SK-N-SH treated with all-trans-retinoic acid at 6 μM for 48 hours (cell line): ENCODE measurements around the gene SNRNP25.

Experiments
- ATAC-seq: fragments of 200-7000 bp; cut with Tn5 transposase; 3 replicates; pipeline ENCODE4 v1.9.1; 2020; ENCODE audit warnings: mild to moderate bottlenecking, moderate library complexity
- ARNTL ChIP-seq: fragments of 450-650 bp; formaldehyde crosslinking; IDR thresholded peaks from 2 replicates; pipeline ENCODE4 v1.5.0; 2020; ENCODE audit warnings: low read depth, mild to moderate bottlenecking, moderate library complexity, borderline replicate concordance
- BACH2 ChIP-seq: fragments of 250-450 bp; sonication (Bioruptor Pico); IDR thresholded peaks from 2 replicates; pipeline ENCODE4 v1.9.0; 2021; ENCODE audit warnings: mild to moderate bottlenecking, borderline replicate concordance
- ESRRG ChIP-seq: fragments of 250-450 bp; sonication (Bioruptor Pico); IDR thresholded peaks from 2 replicates; pipeline ENCODE4 v1.6.1; 2021; ENCODE audit warnings: mild to moderate bottlenecking
- GLIS3 ChIP-seq: fragments of 250-450 bp; sonication (Bioruptor Pico); IDR thresholded peaks from 2 replicates; pipeline ENCODE4 v1.5.0; 2020; ENCODE audit warnings: mild to moderate bottlenecking, moderate library complexity
- ISL1 ChIP-seq: fragments of 250-450 bp; sonication (Bioruptor Pico); IDR thresholded peaks from 2 replicates; pipeline ENCODE4 v2.1.2; 2022; ENCODE audit warnings: mild to moderate bottlenecking, moderate library complexity
- OSR1 ChIP-seq: fragments of 250-450 bp; sonication (Bioruptor Pico); IDR thresholded peaks from 2 replicates; pipeline ENCODE4 v1.8.0; 2022; ENCODE audit warnings: moderate library complexity, mild to moderate bottlenecking, inconsistent platforms
- PPARA ChIP-seq: fragments of 250-450 bp; sonication (Bioruptor Pico); IDR thresholded peaks from 2 replicates; pipeline ENCODE4 v1.5.0; 2020; ENCODE audit warnings: mild to moderate bottlenecking, borderline replicate concordance
- RARB ChIP-seq: fragments of 250-450 bp; sonication (Bioruptor Pico); IDR thresholded peaks from 2 replicates; pipeline ENCODE4 v1.8.0; 2021; ENCODE audit warnings: mild to moderate bottlenecking, moderate library complexity
- SNAI2 ChIP-seq: fragments of 250-450 bp; sonication (Bioruptor Pico); IDR thresholded peaks from 2 replicates; pipeline ENCODE4 v1.5.0; 2020; ENCODE audit warnings: mild to moderate bottlenecking, moderate library complexity
- TCF4 ChIP-seq: fragments of 250-450 bp; sonication (Bioruptor Pico); IDR thresholded peaks from 2 replicates; pipeline ENCODE4 v1.8.0; 2021; ENCODE audit warnings: mild to moderate bottlenecking, moderate library complexity, borderline replicate concordance
- TOX ChIP-seq: fragments of 250-450 bp; sonication (Bioruptor Pico); IDR thresholded peaks from 2 replicates; pipeline ENCODE4 v1.8.0; 2021; ENCODE audit warnings: mild to moderate bottlenecking, moderate library complexity, borderline replicate concordance
- ZC3H10 ChIP-seq: fragments of 250-450 bp; sonication (Bioruptor Pico); IDR thresholded peaks from 2 replicates; pipeline ENCODE4 v1.5.1; 2021; ENCODE audit warnings: mild to moderate bottlenecking, moderate library complexity
- ZFP3 ChIP-seq: fragments of 250-450 bp; sonication (Bioruptor Pico); IDR thresholded peaks from 2 replicates; pipeline ENCODE4 v1.5.0; 2020; ENCODE audit warnings: mild to moderate bottlenecking, moderate library complexity
- ZFP30 ChIP-seq: fragments of 450-650 bp; formaldehyde crosslinking; IDR thresholded peaks from 2 replicates; pipeline ENCODE4 v1.5.0; 2022; ENCODE audit warnings: mild to moderate bottlenecking, moderate library complexity
- ZNF565 ChIP-seq: fragments of 450-650 bp; formaldehyde crosslinking; conservative IDR thresholded peaks from 2 replicates; pipeline ENCODE4 v1.5.0; 2020; ENCODE audit warnings: low read depth, mild to moderate bottlenecking, moderate library complexity
- ZNF70 ChIP-seq: fragments of 450-650 bp; formaldehyde crosslinking; IDR thresholded peaks from 2 replicates; pipeline ENCODE4 v1.5.0; 2020; ENCODE audit warnings: mild to moderate bottlenecking, moderate library complexity
- ZNF8 ChIP-seq: fragments of 450-650 bp; formaldehyde crosslinking; IDR thresholded peaks from 2 replicates; pipeline ENCODE4 v1.5.0; 2020; ENCODE audit warnings: mild to moderate bottlenecking, moderate library complexity
- TF ChIP-seq, protein P1 (sequence below): fragments of 250-450 bp; sonication (Bioruptor Pico); IDR thresholded peaks from 2 replicates; pipeline ENCODE4 v1.5.1; 2020; ENCODE audit warnings: low read depth, mild to moderate bottlenecking, moderate library complexity
- TF ChIP-seq, protein P2 (sequence below): fragments of 250-450 bp; sonication (Bioruptor Pico); IDR thresholded peaks from 2 replicates; pipeline ENCODE4 v1.5.1; 2021; ENCODE audit warnings: mild to moderate bottlenecking, moderate library complexity
- TF ChIP-seq, protein P3 (sequence below): fragments of 250-450 bp; sonication (Bioruptor Pico); IDR thresholded peaks from 2 replicates; pipeline ENCODE4 v1.5.0; 2020; ENCODE audit warnings: mild to moderate bottlenecking, moderate library complexity
- TF ChIP-seq, protein P4 (sequence below): fragments of 250-450 bp; sonication (Bioruptor Pico); IDR thresholded peaks from 2 replicates; pipeline ENCODE4 v1.8.0; 2021; ENCODE audit warnings: low read depth, mild to moderate bottlenecking, moderate library complexity, borderline replicate concordance
- TF ChIP-seq, protein P5 (sequence below): fragments of 250-450 bp; sonication (Bioruptor Pico); IDR thresholded peaks from 2 replicates; pipeline ENCODE4 v1.8.0; 2020; ENCODE audit warnings: mild to moderate bottlenecking, moderate library complexity, borderline replicate concordance

The SNRNP25 gene

DNA sequence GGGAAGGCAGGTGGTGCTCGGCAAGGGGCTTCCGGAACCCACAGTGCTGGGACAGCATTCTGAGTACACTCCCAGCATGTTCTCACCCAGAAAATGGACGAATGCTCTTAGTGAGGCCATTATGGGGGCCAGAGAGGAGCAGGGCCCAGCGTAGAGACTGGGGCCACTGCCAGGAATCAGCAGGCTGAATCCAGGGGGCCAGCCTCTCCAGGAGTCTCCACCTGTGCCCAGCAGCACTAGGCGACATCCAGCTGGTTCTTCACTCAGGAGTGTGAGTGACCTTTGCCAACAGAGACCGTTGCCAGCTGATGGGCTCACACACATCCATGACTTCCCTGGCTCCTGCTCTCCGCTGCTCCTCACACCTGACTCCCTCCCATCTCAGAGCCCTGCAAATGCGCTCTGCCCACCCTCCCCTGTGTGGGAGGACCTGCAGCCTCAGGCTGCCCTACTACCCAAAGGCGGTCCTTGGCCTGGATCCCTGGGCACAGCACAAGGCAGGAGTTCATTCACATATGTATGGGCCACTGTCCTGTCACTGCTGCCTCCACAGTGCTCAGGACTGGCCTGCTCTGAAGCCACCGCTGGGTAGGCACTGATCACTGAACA lies 13.7 kb downstream of the SNRNP25 start:
- TF ChIP-seq ESRRG (CRISPR knock-in tag) (no peak), TCF4 (no peak), OSR1 (CRISPR knock-in tag) (no peak)
- TF ChIP-seq, all 23 proteins: peak for 0
- no peak for ATAC-seq

DNA sequence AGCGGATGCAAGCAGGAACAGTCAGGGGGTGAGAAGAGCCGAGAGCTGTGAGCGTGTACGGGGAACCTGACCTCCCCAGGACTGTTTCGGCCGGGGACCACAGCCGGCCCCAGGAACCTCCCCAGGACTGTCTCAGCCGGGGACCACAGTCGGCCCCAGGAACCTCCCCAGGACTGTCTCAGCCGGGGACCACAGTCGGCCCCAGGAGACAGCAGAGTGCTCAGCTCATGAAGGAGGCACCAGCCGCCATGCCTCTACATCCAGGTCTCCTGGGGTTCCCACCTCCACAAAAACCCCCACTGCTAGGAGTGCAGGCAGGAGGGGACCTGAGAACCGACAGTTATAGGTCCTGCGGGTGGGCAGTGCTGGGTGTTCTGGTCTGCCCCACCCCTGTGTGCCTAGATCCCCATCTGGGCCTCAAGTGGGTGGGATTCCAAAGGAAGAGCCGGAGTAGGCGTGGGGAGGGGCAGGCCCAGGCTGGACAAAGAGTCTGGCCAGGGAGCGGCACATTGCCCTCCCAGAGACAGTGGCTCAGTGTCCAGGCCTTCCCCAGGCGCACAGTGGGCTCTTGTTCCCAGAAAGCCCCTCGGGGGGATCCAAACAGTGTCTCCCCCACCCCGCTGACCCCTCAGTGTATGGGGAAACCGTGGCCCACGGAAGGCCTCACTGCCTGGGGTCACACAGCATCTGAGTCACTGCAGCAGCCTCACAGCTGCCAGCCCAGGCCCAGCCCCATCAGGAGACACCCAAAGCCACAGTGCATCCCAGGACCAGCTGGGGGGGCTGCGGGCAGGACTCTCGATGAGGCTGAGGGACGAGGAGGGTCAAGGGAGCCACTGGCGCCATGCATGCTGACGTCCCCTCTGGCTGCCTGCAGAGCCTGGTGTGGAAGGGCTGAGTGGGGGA lies 14.5 kb downstream of the SNRNP25 start:
- ATAC-seq: no peak
- TF ChIP-seq ESRRG (CRISPR knock-in tag): no peak
- no peak for TF ChIP-seq ZNF8
- TF ChIP-seq PPARA: no peak
- TF ChIP-seq ZNF565 (CRISPR knock-in tag): no peak
- TF ChIP-seq, protein P1, sequence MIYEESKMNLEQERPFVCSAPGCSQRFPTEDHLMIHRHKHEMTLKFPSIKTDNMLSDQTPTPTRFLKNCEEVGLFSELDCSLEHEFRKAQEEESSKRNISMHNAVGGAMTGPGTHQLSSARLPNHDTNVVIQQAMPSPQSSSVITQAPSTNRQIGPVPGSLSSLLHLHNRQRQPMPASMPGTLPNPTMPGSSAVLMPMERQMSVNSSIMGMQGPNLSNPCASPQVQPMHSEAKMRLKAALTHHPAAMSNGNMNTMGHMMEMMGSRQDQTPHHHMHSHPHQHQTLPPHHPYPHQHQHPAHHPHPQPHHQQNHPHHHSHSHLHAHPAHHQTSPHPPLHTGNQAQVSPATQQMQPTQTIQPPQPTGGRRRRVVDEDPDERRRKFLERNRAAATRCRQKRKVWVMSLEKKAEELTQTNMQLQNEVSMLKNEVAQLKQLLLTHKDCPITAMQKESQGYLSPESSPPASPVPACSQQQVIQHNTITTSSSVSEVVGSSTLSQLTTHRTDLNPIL: no peak
- no peak for TF ChIP-seq ZFP30 (CRISPR knock-in tag)
- no peak for TF ChIP-seq SNAI2 (CRISPR knock-in tag)
- no peak for TF ChIP-seq GLIS3 (CRISPR knock-in tag)
- TF ChIP-seq, protein P2, sequence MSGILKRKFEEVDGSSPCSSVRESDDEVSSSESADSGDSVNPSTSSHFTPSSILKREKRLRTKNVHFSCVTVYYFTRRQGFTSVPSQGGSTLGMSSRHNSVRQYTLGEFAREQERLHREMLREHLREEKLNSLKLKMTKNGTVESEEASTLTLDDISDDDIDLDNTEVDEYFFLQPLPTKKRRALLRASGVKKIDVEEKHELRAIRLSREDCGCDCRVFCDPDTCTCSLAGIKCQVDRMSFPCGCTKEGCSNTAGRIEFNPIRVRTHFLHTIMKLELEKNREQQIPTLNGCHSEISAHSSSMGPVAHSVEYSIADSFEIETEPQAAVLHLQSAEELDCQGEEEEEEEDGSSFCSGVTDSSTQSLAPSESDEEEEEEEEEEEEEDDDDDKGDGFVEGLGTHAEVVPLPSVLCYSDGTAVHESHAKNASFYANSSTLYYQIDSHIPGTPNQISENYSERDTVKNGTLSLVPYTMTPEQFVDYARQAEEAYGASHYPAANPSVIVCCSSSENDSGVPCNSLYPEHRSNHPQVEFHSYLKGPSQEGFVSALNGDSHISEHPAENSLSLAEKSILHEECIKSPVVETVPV (CRISPR knock-in tag): no peak
- no peak for TF ChIP-seq ARNTL
- no peak for TF ChIP-seq OSR1 (CRISPR knock-in tag)
- TF ChIP-seq ZC3H10 (CRISPR knock-in tag): no peak
- TF ChIP-seq, protein P3, sequence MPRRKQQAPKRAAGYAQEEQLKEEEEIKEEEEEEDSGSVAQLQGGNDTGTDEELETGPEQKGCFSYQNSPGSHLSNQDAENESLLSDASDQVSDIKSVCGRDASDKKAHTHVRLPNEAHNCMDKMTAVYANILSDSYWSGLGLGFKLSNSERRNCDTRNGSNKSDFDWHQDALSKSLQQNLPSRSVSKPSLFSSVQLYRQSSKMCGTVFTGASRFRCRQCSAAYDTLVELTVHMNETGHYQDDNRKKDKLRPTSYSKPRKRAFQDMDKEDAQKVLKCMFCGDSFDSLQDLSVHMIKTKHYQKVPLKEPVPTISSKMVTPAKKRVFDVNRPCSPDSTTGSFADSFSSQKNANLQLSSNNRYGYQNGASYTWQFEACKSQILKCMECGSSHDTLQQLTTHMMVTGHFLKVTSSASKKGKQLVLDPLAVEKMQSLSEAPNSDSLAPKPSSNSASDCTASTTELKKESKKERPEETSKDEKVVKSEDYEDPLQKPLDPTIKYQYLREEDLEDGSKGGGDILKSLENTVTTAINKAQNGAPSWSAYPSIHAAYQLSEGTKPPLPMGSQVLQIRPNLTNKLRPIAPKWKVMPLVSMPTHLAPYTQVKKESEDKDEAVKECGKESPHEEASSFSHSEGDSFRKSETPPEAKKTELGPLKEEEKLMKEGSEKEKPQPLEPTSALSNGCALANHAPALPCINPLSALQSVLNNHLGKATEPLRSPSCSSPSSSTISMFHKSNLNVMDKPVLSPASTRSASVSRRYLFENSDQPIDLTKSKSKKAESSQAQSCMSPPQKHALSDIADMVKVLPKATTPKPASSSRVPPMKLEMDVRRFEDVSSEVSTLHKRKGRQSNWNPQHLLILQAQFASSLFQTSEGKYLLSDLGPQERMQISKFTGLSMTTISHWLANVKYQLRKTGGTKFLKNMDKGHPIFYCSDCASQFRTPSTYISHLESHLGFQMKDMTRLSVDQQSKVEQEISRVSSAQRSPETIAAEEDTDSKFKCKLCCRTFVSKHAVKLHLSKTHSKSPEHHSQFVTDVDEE (CRISPR knock-in tag): no peak
- TF ChIP-seq, protein P4, sequence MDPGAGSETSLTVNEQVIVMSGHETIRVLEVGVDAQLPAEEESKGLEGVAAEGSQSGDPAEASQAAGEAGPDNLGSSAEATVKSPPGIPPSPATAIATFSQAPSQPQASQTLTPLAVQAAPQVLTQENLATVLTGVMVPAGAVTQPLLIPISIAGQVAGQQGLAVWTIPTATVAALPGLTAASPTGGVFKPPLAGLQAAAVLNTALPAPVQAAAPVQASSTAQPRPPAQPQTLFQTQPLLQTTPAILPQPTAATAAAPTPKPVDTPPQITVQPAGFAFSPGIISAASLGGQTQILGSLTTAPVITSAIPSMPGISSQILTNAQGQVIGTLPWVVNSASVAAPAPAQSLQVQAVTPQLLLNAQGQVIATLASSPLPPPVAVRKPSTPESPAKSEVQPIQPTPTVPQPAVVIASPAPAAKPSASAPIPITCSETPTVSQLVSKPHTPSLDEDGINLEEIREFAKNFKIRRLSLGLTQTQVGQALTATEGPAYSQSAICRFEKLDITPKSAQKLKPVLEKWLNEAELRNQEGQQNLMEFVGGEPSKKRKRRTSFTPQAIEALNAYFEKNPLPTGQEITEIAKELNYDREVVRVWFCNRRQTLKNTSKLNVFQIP: no peak
- TF ChIP-seq ZNF70 (CRISPR knock-in tag): no peak
- no peak for TF ChIP-seq ISL1
- TF ChIP-seq RARB (CRISPR knock-in tag): no peak

DNA sequence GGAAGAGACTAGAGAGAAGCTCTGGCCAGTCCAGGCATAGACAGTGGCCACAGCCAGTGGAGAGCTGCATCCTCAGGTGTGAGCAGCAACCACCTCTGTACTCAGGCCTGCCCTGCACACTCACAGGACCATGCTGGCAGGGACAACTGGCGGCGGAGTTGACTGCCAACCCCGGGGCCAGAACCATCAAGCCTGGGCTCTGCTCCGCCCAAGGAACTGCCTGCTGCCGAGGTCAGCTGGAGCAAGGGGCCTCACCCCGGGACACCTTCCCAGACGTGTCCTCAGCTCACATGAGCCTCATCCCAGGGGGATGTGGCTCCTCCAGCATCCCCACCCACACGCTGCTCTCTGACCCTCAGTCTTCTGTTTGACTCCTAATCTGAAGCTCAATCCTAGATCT lies 15.6 kb downstream of the SNRNP25 start:
- ATAC-seq: no peak
- TF ChIP-seq, protein P1: no peak
- TF ChIP-seq ISL1 (no peak), ZFP3 (CRISPR knock-in tag) (no peak), SNAI2 (CRISPR knock-in tag) (no peak), OSR1 (CRISPR knock-in tag) (no peak), TCF4 (no peak), BACH2 (CRISPR knock-in tag) (no peak), ESRRG (CRISPR knock-in tag) (no peak), TOX (CRISPR knock-in tag) (no peak)
- TF ChIP-seq, protein P5, sequence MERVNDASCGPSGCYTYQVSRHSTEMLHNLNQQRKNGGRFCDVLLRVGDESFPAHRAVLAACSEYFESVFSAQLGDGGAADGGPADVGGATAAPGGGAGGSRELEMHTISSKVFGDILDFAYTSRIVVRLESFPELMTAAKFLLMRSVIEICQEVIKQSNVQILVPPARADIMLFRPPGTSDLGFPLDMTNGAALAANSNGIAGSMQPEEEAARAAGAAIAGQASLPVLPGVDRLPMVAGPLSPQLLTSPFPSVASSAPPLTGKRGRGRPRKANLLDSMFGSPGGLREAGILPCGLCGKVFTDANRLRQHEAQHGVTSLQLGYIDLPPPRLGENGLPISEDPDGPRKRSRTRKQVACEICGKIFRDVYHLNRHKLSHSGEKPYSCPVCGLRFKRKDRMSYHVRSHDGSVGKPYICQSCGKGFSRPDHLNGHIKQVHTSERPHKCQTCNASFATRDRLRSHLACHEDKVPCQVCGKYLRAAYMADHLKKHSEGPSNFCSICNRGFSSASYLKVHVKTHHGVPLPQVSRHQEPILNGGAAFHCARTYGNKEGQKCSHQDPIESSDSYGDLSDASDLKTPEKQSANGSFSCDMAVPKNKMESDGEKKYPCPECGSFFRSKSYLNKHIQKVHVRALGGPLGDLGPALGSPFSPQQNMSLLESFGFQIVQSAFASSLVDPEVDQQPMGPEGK: no peak
- TF ChIP-seq, protein P2 (CRISPR knock-in tag): no peak
- TF ChIP-seq, protein P3 (CRISPR knock-in tag): no peak
